HEK293 (cell line): ENCODE data around the gene RPS21.

Source experiments
- CTCF ChIA-PET: fragments of 350-600 bp; formaldehyde crosslinking; extraction: SDS; loops from one replicate; lab custom pipeline; 2021; ENCODE audit warnings: antibody characterized with exemption; lab: Yijun Ruan, JAX
- POLR2A ChIA-PET: fragments of 300-600 bp; formaldehyde crosslinking; extraction: SDS; loops from one replicate; lab custom pipeline; 2020; ENCODE audit warnings: antibody characterized with exemption, inconsistent platforms; lab: Yijun Ruan, JAX
- H3K27ac ChIP-seq: fragments of 200-500 bp; sonication (Bioruptor generic); 2 replicates; pipeline ENCODE4 v1.5.1; 2014; ENCODE audit warnings: low read depth, low read length, control low read depth, inconsistent platforms; ENCODE audit errors: extremely low read depth
- H3K36me3 ChIP-seq, 2 experiments: fragments of 200-500 bp in 1 of 2; sonication (Bioruptor generic) in 1 of 2; 1 replicate in 1 of 2; 2 replicates in 1 of 2; pipeline ENCODE4 v1.5.1; 2014 to 2017; ENCODE audit warnings: inconsistent platforms in 2 of 2, low read length in 2 of 2; ENCODE audit not compliant: control insufficient read depth in 2 of 2, insufficient read depth in 1 of 2
- H3K4me1 ChIP-seq: fragments of 200-500 bp; sonication (Bioruptor generic); 2 replicates; pipeline ENCODE4 v1.5.1; 2014; ENCODE audit warnings: mild to moderate bottlenecking, low read length, inconsistent platforms; ENCODE audit not compliant: control insufficient read depth, insufficient read depth
- H3K4me3 ChIP-seq: 2 replicates; pipeline ENCODE4 v1.5.1; 2011; ENCODE audit warnings: low read depth, mild to moderate bottlenecking, control low read depth, low read length, moderate library complexity
- H3K9me3 ChIP-seq: fragments of 200-500 bp; sonication (Bioruptor generic); 2 replicates; pipeline ENCODE4 v1.5.1; 2014; ENCODE audit warnings: low read depth, low read length, inconsistent platforms; ENCODE audit not compliant: control insufficient read depth, insufficient read depth
- GLIS2 ChIP-seq: fragments of 450-650 bp; formaldehyde crosslinking; IDR thresholded peaks from 2 replicates; pipeline ENCODE4 v1.5.1; 2016; ENCODE audit warnings: missing biosample characterization, missing genetic modification characterization
- HOXA7 ChIP-seq: sonication (generic); formaldehyde crosslinking; IDR thresholded peaks from 2 replicates; pipeline ENCODE4 v1.8.1; 2022; ENCODE audit warnings: missing genetic modification reagents, borderline replicate concordance
- MEIS1 ChIP-seq: sonication (generic); formaldehyde crosslinking; IDR thresholded peaks from 2 replicates; pipeline ENCODE4 v1.8.1; 2022; ENCODE audit warnings: missing genetic modification reagents, mild to moderate bottlenecking, borderline replicate concordance
- SCRT2 ChIP-seq: fragments of 450-650 bp; formaldehyde crosslinking; IDR thresholded peaks from 2 replicates; pipeline ENCODE4 v1.5.1; 2016; ENCODE audit warnings: missing biosample characterization, missing genetic modification characterization
- SP2 ChIP-seq: fragments of 450-650 bp; formaldehyde crosslinking; IDR thresholded peaks from 2 replicates; pipeline ENCODE4 v1.5.1; 2016; ENCODE audit warnings: missing biosample characterization, missing genetic modification characterization
- TRIM28 ChIP-seq: IDR thresholded peaks from 2 replicates; pipeline ENCODE4 v1.6.1; 2011; ENCODE audit warnings: low read length, control low read depth, borderline replicate concordance
- WT1 ChIP-seq: fragments of 450-650 bp; formaldehyde crosslinking; IDR thresholded peaks from 2 replicates; pipeline ENCODE4 v1.5.1; 2016; ENCODE audit warnings: missing biosample characterization, missing genetic modification characterization
- ZBTB17 ChIP-seq: fragments of 450-650 bp; formaldehyde crosslinking; IDR thresholded peaks from 2 replicates; pipeline ENCODE4 v1.5.1; 2016; ENCODE audit warnings: missing biosample characterization, missing genetic modification characterization
- ZBTB26 ChIP-seq: fragments of 450-650 bp; formaldehyde crosslinking; optimal IDR thresholded peaks from 2 replicates; pipeline ENCODE3; 2016; ENCODE audit warnings: missing biosample characterization, mild to moderate bottlenecking, missing genetic modification characterization
- ZBTB8A ChIP-seq: fragments of 450-650 bp; formaldehyde crosslinking; IDR thresholded peaks from 2 replicates; pipeline ENCODE4 v1.5.1; 2016; ENCODE audit warnings: missing biosample characterization, missing genetic modification characterization
- ZFP3 ChIP-seq: fragments of 450-650 bp; formaldehyde crosslinking; IDR thresholded peaks from 2 replicates; pipeline ENCODE4 v1.5.1; 2016; ENCODE audit warnings: low read depth, missing biosample characterization, missing genetic modification characterization
- ZIC2 ChIP-seq: fragments of 450-650 bp; formaldehyde crosslinking; IDR thresholded peaks from 2 replicates; pipeline ENCODE4 v1.5.1; 2016; ENCODE audit warnings: missing biosample characterization, missing genetic modification characterization
- ZNF10 ChIP-seq: fragments of 450-650 bp; formaldehyde crosslinking; IDR thresholded peaks from 2 replicates; pipeline ENCODE4 v1.5.1; 2017; ENCODE audit warnings: missing biosample characterization, missing genetic modification characterization
- ZNF132 ChIP-seq: fragments of 450-650 bp; formaldehyde crosslinking; IDR thresholded peaks from 2 replicates; pipeline ENCODE4 v1.5.1; 2017; ENCODE audit warnings: missing biosample characterization, missing genetic modification characterization, borderline replicate concordance
- ZNF140 ChIP-seq: fragments of 450-650 bp; formaldehyde crosslinking; IDR thresholded peaks from 2 replicates; pipeline ENCODE4 v1.5.1; 2016; ENCODE audit warnings: missing biosample characterization, missing genetic modification characterization
- ZNF350 ChIP-seq: fragments of 450-650 bp; formaldehyde crosslinking; IDR thresholded peaks from 2 replicates; pipeline ENCODE4 v1.5.0; 2017; ENCODE audit warnings: missing biosample characterization, mild to moderate bottlenecking, missing genetic modification characterization
- ZNF398 ChIP-seq: fragments of 450-650 bp; formaldehyde crosslinking; IDR thresholded peaks from 2 replicates; pipeline ENCODE4 v1.5.1; 2017; ENCODE audit warnings: missing biosample characterization, missing genetic modification characterization
- ZNF488 ChIP-seq: fragments of 450-650 bp; formaldehyde crosslinking; IDR thresholded peaks from 2 replicates; pipeline ENCODE4 v1.5.1; 2016; ENCODE audit warnings: missing biosample characterization, missing genetic modification characterization
- ZNF548 ChIP-seq: fragments of 450-650 bp; formaldehyde crosslinking; IDR thresholded peaks from 2 replicates; pipeline ENCODE4 v1.5.1; 2016; ENCODE audit warnings: missing biosample characterization, missing genetic modification characterization
- ZNF561 ChIP-seq: fragments of 450-650 bp; IDR thresholded peaks from 2 replicates; pipeline ENCODE4 v1.5.1; 2018; ENCODE audit warnings: missing biosample characterization, missing genetic modification characterization, borderline replicate concordance
- ZNF621 ChIP-seq: fragments of 450-650 bp; formaldehyde crosslinking; IDR thresholded peaks from 2 replicates; pipeline ENCODE4 v1.5.1; 2017; ENCODE audit warnings: missing biosample characterization, missing genetic modification characterization
- ZNF777 ChIP-seq: fragments of 450-650 bp; formaldehyde crosslinking; IDR thresholded peaks from 2 replicates; pipeline ENCODE4 v1.5.1; 2017; ENCODE audit warnings: missing biosample characterization, missing genetic modification characterization, borderline replicate concordance
- ZSCAN4 ChIP-seq: fragments of 450-650 bp; formaldehyde crosslinking; IDR thresholded peaks from 2 replicates; pipeline ENCODE4 v1.5.1; 2017; ENCODE audit warnings: missing biosample characterization, missing genetic modification characterization

The RPS21 gene

GRCh38 chr20:62408640-62409039, 21.7 kb downstream of the RPS21 start:
- H3K4me1 ChIP-seq = peaks cover 6% of the 10 kb centered on the region; the same call in 1 of the 2 replicates
- ChIA-PET POLR2A (no interaction called here), CTCF (interaction anchor here (0.9 to 3.1 kb wide), 3 partner anchors 10 to 108 kb away, joined by 3 to 18 read pairs (median 9); no protein-coding TSS in a partner anchor)
- no peak overlapping the region for H3K27ac ChIP-seq
- 0 out of 2 replicates have a peak, but pooled peaks have one; percentile 12 for TF ChIP-seq ZIC2
- TF ChIP-seq ZNF140 = no peak
- TF ChIP-seq GLIS2 (tag by site-specific recombination) = 0 out of 2 replicates have a peak, but pooled peaks have one; percentile 20
- 0 out of 2 replicates have a peak, but pooled peaks have one; percentile 10 for TF ChIP-seq SP2 (tag by site-specific recombination)
- TF ChIP-seq ZNF350 (tag by site-specific recombination) = no peak
- H3K4me3 ChIP-seq = no peak overlapping the region
- no peaks in the 10 kb centered on the region for H3K9me3 ChIP-seq
- H3K36me3 ChIP-seq = peaks cover 0 to 16% of the 10 kb centered on the region in 2 experiments; a peak in 1 of 3 replicates

- POLR2A ChIA-PET = interaction anchor here (1.2 kb wide), 1 partner anchor 22 kb away, joined by 6 read pairs; the partner anchor contains the start of gene RPS21
- no peaks in the 10 kb centered on the region for H3K9me3 ChIP-seq
- H3K4me1 ChIP-seq = peaks cover 6% of the 10 kb centered on the region; the same call in 1 of the 2 replicates
- TF ChIP-seq ZNF621 (tag by site-specific recombination) (no peak), GLIS2 (tag by site-specific recombination) (0 out of 2 replicates have a peak, but pooled peaks have one; percentile 2), ZNF132 (tag by site-specific recombination) (no peak), ZNF777 (tag by site-specific recombination) (no peak), ZSCAN4 (tag by site-specific recombination) (no peak), ZNF488 (no peak), SCRT2 (no peak), ZFP3 (tag by site-specific recombination) (peak; percentile 93), HOXA7 (no peak)
- no peak overlapping the region for H3K27ac ChIP-seq
- CTCF ChIA-PET = interaction anchor here (0.6 to 3.1 kb wide), 16 partner anchors 9 to 385 kb away, joined by 3 to 18 read pairs (median 3); no protein-coding TSS in a partner anchor
- no peak overlapping the region for H3K4me3 ChIP-seq
- H3K36me3 ChIP-seq = peaks cover 0 to 10% of the 10 kb centered on the region in 2 experiments; a peak in 1 of 3 replicates
These were observed 22.4 kb downstream of the RPS21 start for GRCh38 chr20:62409086-62409853.

- CTCF ChIA-PET = interaction anchor here (0.6 to 3.1 kb wide), 21 partner anchors 8 to 384 kb away, joined by 3 to 18 read pairs (median 4); no protein-coding TSS in a partner anchor
- H3K27ac ChIP-seq = no peak overlapping the region
- POLR2A ChIA-PET = interaction anchor here (1.2 kb wide), 1 partner anchor 23 kb away, joined by 6 read pairs; the partner anchor contains the start of gene RPS21
- TF ChIP-seq ZNF548 (no peak), ZNF398 (tag by site-specific recombination) (peak; percentile 26; the same call in 1 of the 2 replicates), ZNF10 (tag by site-specific recombination) (peak; percentile 53), ZBTB8A (peak; percentile 35; the same call in 1 of the 2 replicates), ZNF561 (peak; percentile 20; the same call in 1 of the 2 replicates), ZBTB26 (tag by site-specific recombination) (peak; percentile 39), MEIS1 (CRISPR knock-in tag) (0 out of 2 replicates have a peak, but pooled peaks have one; percentile 22), TRIM28 (no peak), WT1 (0 out of 2 replicates have a peak, but pooled peaks have one; percentile 18), ZBTB17 (tag by site-specific recombination) (peak; percentile 56; the same call in 1 of the 2 replicates)
These were observed 23.2 kb downstream of the RPS21 start for GRCh38 chr20:62409931-62410745.

More at GRCh38 chr20:62409931-62410745, 23.2 kb downstream of the RPS21 start:
- peaks cover 0 to 1% of the 10 kb centered on the region in 2 experiments; a peak in 1 of 3 replicates for H3K36me3 ChIP-seq
- peaks cover 6% of the 10 kb centered on the region; the same call in 1 of the 2 replicates for H3K4me1 ChIP-seq
- H3K9me3 ChIP-seq = no peaks in the 10 kb centered on the region
- no peak overlapping the region for H3K4me3 ChIP-seq
